Hematopoietic multipotent progenitor cell treated with erythropoietin and hydrocortisone succinate and interleukin-3 and kit ligand, for 15 days (in vitro differentiated cells): Measurements from ENCODE around the gene C2CD2.

Experiments used
- DNase-seq: peaks from one replicate; pipeline ENCODE4 v3.0.0-alpha.2; 2015; ENCODE audit warnings: low spot score

The C2CD2 gene

GRCh38 chr21:41867313-41867712, 86.5 kb downstream of the C2CD2 start:
- DNase-seq = no peak

GRCh38 chr21:41866274-41866809, 87.5 kb downstream of the C2CD2 start:
- no peak for DNase-seq

GRCh38 chr21:41865002-41865777, 88.6 kb downstream of the C2CD2 start:
- DNase-seq = no peak

GRCh38 chr21:41864311-41865001, 89.4 kb downstream of the C2CD2 start:
- no peak for DNase-seq

- DNase-seq = no peak
Observed at GRCh38 chr21:41863439-41863740, 90.4 kb downstream of the C2CD2 start.

GRCh38 chr21:41861987-41862386, 91.8 kb downstream of the C2CD2 start:
- no peak for DNase-seq

GRCh38 chr21:41861255-41861654, 92.6 kb downstream of the C2CD2 start:
- DNase-seq = no peak

- DNase-seq = no peak
Observed at GRCh38 chr21:41859297-41859980, 94.4 kb downstream of the C2CD2 start.

- DNase-seq = no peak
Observed at GRCh38 chr21:41858466-41859296, 95.1 kb downstream of the C2CD2 start.

- DNase-seq = no peak
Observed at GRCh38 chr21:41857771-41858300, 96.0 kb downstream of the C2CD2 start.

- no peak for DNase-seq
Observed at GRCh38 chr21:41856572-41856971, 97.2 kb downstream of the C2CD2 start.

- DNase-seq = no peak
Observed at GRCh38 chr21:41854426-41854995, 99.3 kb downstream of the C2CD2 start.

- no peak for DNase-seq
Observed at GRCh38 chr21:41852929-41853320, 100.9 kb downstream of the C2CD2 start.

GRCh38 chr21:41852151-41852928, 101.5 kb downstream of the C2CD2 start:
- no peak for DNase-seq

GRCh38 chr21:41851090-41851790, 102.6 kb downstream of the C2CD2 start:
- no peak for DNase-seq

- no peak for DNase-seq
Observed at GRCh38 chr21:41850085-41850484, 103.7 kb downstream of the C2CD2 start.

- no peak for DNase-seq
Observed at GRCh38 chr21:41848958-41849580, 104.7 kb downstream of the C2CD2 start.

- DNase-seq = no peak
Observed at GRCh38 chr21:41848533-41848932, 105.3 kb downstream of the C2CD2 start.

GRCh38 chr21:41847066-41847804, 106.6 kb downstream of the C2CD2 start:
- DNase-seq = no peak
